ENCODE data around the gene PACRG. TPM values are rescaled to one million over a fixed set of nuclear protein-coding genes. Genes with fewer than 3 reads are reported as not detected.
A peak's percentile ranks its signal among the peaks of the same experiment; 100 is the strongest.

The PACRG gene
- total RNA-seq, 6 donors from 2014 or later, result 0.52 to 15.3 (median 3.1) TPM

GRCh38 chr6:163324688-163325389 lies 597.1 kb downstream of the PACRG start:
- ATAC-seq (ENCODE audit: low FRiP score in 2 of 2) (peak in 1 of 2 donors; percentile 50), DNase-seq (peak in 1 of 2 donors; percentile 56)
- no peaks in the 10 kb centered on the region for H3K9me3 ChIP-seq
- no peak overlapping the region for H3K4me3 ChIP-seq
- 28 to 30% methylated on average over 10 of the region's 10 CpGs for WGBS, 2 donors
- H3K27ac ChIP-seq, result peak overlapping the region in 1 of 4 donors; percentile 42
- H3K36me3 ChIP-seq, result no peaks in the 10 kb centered on the region
- peaks cover 0 to 18% (median 9%) of the 10 kb centered on the region in 4 donors for H3K4me1 ChIP-seq
- TF ChIP-seq POLR2A (IDR thresholded peaks at IDR 0.05), result no peak
- no peak for TF ChIP-seq CTCF (IDR thresholded peaks at IDR 0.05)
- no peak for TF ChIP-seq POLR2AphosphoS5 (IDR thresholded peaks at IDR 0.05)
- TF ChIP-seq EP300 (IDR thresholded peaks at IDR 0.05), result no peak
- no peaks in the 10 kb centered on the region for H3K27me3 ChIP-seq

DNA sequence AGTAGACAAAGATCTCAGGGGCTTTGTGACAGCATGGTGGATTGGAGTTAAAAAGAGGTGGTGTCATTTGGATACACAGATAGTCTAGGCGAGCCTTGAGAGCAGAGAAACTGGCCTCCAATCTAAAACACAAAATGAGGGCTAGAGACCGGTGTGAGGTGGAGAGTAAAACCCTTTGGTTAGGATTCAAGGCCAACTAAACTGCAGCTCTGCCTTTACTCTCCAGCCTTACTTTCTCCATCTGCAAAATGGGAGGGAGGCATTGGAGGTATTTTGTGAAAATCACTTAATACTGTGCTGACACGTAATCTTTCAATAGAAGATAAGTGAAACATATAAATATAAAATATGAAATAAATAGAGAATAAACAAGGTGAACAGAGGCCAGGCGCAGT lies 597.6 kb downstream of the PACRG start:
- DNase-seq (no peak), ATAC-seq (ENCODE audit: low FRiP score in 2 of 2) (no peak)
- Histone ChIP-seq H3K36me3 (no peaks in the 10 kb centered on the region), H3K27me3 (no peaks in the 10 kb centered on the region), H3K27ac (peak overlapping the region in 1 of 4 donors; percentile 42), H3K4me1 (peaks cover 0 to 16% (median 8%) of the 10 kb centered on the region in 4 donors), H3K4me3 (no peak overlapping the region), H3K9me3 (no peaks in the 10 kb centered on the region)
- 87 to 89% methylated on average over 4 of the region's 4 CpGs for WGBS, 2 donors
- TF ChIP-seq EP300 (IDR thresholded peaks at IDR 0.05) (no peak), POLR2A (IDR thresholded peaks at IDR 0.05) (no peak), CTCF (IDR thresholded peaks at IDR 0.05) (no peak), POLR2AphosphoS5 (IDR thresholded peaks at IDR 0.05) (no peak)

DNA sequence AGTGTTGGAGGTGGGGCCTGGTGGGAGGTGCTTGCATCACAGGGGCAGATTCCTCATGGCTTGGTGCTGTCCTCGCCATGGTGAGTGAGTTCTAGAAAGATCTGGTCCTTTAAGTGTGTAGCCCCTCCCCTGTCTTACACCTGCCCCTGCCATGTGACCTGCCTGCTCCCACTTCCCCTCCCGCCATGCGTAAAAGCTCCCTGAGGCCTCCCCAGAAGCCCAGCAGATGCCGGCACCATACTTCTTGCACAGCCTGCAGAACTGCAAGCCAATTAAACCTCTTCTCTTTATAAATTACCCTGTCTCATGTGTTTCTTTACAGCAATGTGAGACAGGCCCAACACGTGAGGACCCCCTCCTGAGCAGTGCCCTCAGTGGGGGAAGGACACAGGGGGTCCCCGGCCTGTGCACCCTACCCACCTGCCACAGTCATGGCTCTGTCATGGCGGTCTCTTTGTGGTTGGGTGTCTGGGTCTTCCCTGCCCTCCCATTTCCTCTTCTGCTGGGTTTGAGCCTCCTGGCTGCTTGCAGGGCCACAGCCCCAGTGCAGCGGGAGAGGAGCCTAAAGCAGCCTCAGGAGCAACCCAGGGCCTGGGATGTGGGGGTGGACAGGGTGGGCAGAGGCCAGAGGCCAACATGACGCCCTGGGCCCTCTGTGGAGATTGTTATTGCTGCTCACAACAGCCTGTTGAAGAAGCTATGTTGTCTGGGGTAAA lies 599.5 kb downstream of the PACRG start:
- H3K4me3 ChIP-seq, result no peak overlapping the region
- H3K9me3 ChIP-seq, result no peaks in the 10 kb centered on the region
- 95 to 96% methylated on average over 8 to 9 of the region's 9 CpGs for WGBS, 2 donors
- TF ChIP-seq POLR2A (IDR thresholded peaks at IDR 0.05), result no peak
- TF ChIP-seq EP300 (IDR thresholded peaks at IDR 0.05), result no peak
- no peak for TF ChIP-seq POLR2AphosphoS5 (IDR thresholded peaks at IDR 0.05)
- TF ChIP-seq CTCF (IDR thresholded peaks at IDR 0.05), result no peak
- no peaks in the 10 kb centered on the region for H3K27me3 ChIP-seq
- DNase-seq, result no peak
- no peak for ATAC-seq (ENCODE audit: low FRiP score in 2 of 2)
- H3K27ac ChIP-seq, result no peak overlapping the region
- no peaks in the 10 kb centered on the region for H3K36me3 ChIP-seq
- peaks cover 0 to 12% (median 6%) of the 10 kb centered on the region in 4 donors for H3K4me1 ChIP-seq

DNA sequence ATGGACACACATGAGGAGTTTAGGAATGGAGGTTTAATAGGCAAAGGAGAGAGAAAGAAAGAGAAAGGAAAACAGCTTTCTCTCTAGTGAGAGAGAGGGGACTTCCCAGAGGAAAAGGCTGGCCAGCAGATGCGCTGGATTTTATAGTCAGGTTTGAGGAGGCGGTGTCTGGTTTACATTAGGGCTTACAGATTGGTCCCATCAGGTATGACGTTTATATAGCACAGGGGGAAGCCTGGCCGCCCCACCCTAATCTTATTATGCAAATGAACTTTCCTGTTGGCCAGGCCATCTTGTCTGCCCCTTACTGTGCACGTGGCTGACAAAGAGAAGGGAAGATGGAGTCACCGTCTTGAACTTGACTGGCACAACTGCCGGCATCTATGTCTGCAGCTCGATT lies 600.1 kb downstream of the PACRG start:
- ATAC-seq (ENCODE audit: low FRiP score in 2 of 2) (no peak), DNase-seq (no peak)
- H3K36me3 ChIP-seq, result no peaks in the 10 kb centered on the region
- H3K9me3 ChIP-seq, result no peaks in the 10 kb centered on the region
- no peaks in the 10 kb centered on the region for H3K27me3 ChIP-seq
- no peak overlapping the region for H3K27ac ChIP-seq
- TF ChIP-seq POLR2AphosphoS5 (IDR thresholded peaks at IDR 0.05) (no peak), EP300 (IDR thresholded peaks at IDR 0.05) (no peak), POLR2A (IDR thresholded peaks at IDR 0.05) (no peak), CTCF (IDR thresholded peaks at IDR 0.05) (no peak)
- H3K4me1 ChIP-seq, result peaks cover 0 to 12% (median 6%) of the 10 kb centered on the region in 4 donors
- 79% methylated on average over 8 of the region's 8 CpGs for WGBS, 2 donors
- no peak overlapping the region for H3K4me3 ChIP-seq

All from upper lobe of left lung (tissue), 6 donors.